K562 (cell line): ENCODE results near the gene G6PC3. TPM values are rescaled to one million over a fixed set of nuclear protein-coding genes. Genes with fewer than 3 reads are reported as not detected.

ENCODE experiments used
- ATAC-seq: fragments of 200-7000 bp; cut with Tn5 transposase; 3 replicates; pipeline ENCODE4 v1.9.1; 2020; ENCODE audit warnings: moderate library complexity
- BruUV-seq: library from RNA; stranded (reverse); fragments of 400-500 nt; replicated peaks from 2 replicates; lab custom pipeline; 2021; lab: Mats Ljungman, UMichigan
- CTCF ChIA-PET: fragments of 300-600 bp; formaldehyde crosslinking; extraction: SDS; loops from one replicate; lab custom pipeline; 2021; ENCODE audit warnings: low intra/inter-chr PET ratio; lab: Yijun Ruan, JAX
- POLR2A ChIA-PET: fragments of 300-600, 350-650 bp; sonication (Branson Sonifier 250); formaldehyde crosslinking; extraction: SDS; loops from one replicate; lab custom pipeline; 2021; ENCODE audit warnings: antibody characterized with exemption, inconsistent platforms; lab: Yijun Ruan, JAX
- DNase-seq, 4 experiments: peaks; one replicate each; pipeline versions ENCODE4 v3.0.0 to v3.0.0-alpha.2; 2011 to 2018; ENCODE audit warnings: low spot score in 3 of 4, mixed read lengths in 3 of 4; ENCODE audit errors: extremely low read depth in 1 of 4
- FAIRE-seq: peaks from 2 replicates; lab custom pipeline; 2011; peaks lifted over from hg19 to GRCh38; lab: Jason Lieb, UNC
- H2AFZ ChIP-seq: 2 replicates; pipeline ENCODE4 v1.6.0; 2011; ENCODE audit warnings: low read depth, low read length, control low read depth, inconsistent platforms
- H3K27ac ChIP-seq: fragments of 200-600 bp; 3 replicates; pipeline ENCODE4 v1.8.0; 2011; ENCODE audit warnings: low read depth, mild to moderate bottlenecking, control low read depth, inconsistent platforms, low read length, moderate library complexity, mixed read lengths; ENCODE audit errors: extremely low read depth
- H3K27me3 ChIP-seq, 2 experiments: fragments of 300-600 bp in 1 of 2; 2 replicates in 1 of 2; 3 replicates in 1 of 2; pipeline versions ENCODE4 v1.6.0 to v1.8.0; 2011; ENCODE audit warnings: inconsistent platforms in 2 of 2, low read length in 2 of 2, mild to moderate bottlenecking in 1 of 2, mixed read lengths in 1 of 2, moderate library complexity in 1 of 2; ENCODE audit not compliant: control insufficient read depth in 2 of 2, insufficient read depth in 2 of 2
- H3K36me3 ChIP-seq: fragments of 300-600 bp; 3 replicates; pipeline ENCODE4 v1.8.0; 2011; ENCODE audit warnings: mild to moderate bottlenecking, low read length, inconsistent platforms; ENCODE audit not compliant: control insufficient read depth, insufficient read depth
- H3K4me1 ChIP-seq, 2 experiments: fragments of 200-600 bp in 1 of 2; replicated peaks in 1 of 2; 2 replicates in 1 of 2; 3 replicates in 1 of 2; pipeline versions ENCODE4 v1.5.1 to v1.8.0; 2011; ENCODE audit warnings: inconsistent platforms in 2 of 2, low read length in 2 of 2, mild to moderate bottlenecking in 1 of 2, mixed read lengths in 1 of 2, moderate library complexity in 1 of 2; ENCODE audit not compliant: control insufficient read depth in 2 of 2, insufficient read depth in 2 of 2
- H3K4me2 ChIP-seq: 2 replicates; pipeline ENCODE4 v1.6.1; 2011; ENCODE audit warnings: low read length, control low read depth, inconsistent platforms, mixed read lengths; ENCODE audit not compliant: insufficient read depth
- H3K4me3 ChIP-seq: fragments of 200-600 bp; sonication (generic), shearing (Covaris generic); 2 replicates; pipeline ENCODE4 v1.5.1; 2016; ENCODE audit warnings: control low read depth, inconsistent platforms
- H3K79me2 ChIP-seq: fragments of 200-600 bp; 3 replicates; pipeline ENCODE4 v1.8.0; 2011; ENCODE audit warnings: low read length, inconsistent platforms; ENCODE audit not compliant: control insufficient read depth, insufficient read depth
- H3K9ac ChIP-seq, 2 experiments: 2 replicates each; pipeline versions ENCODE4 v1.6.0 to v1.6.1; 2011; ENCODE audit warnings: low read depth in 2 of 2, low read length in 2 of 2, control low read depth in 1 of 2, inconsistent platforms in 1 of 2, mild to moderate bottlenecking in 1 of 2, mixed read lengths in 1 of 2; ENCODE audit not compliant: insufficient read depth in 1 of 2
- H3K9me1 ChIP-seq: one replicate; pipeline ENCODE4 v1.6.0; 2011; ENCODE audit warnings: inconsistent platforms, mild to moderate bottlenecking, low read length, moderate library complexity; ENCODE audit not compliant: control insufficient read depth, insufficient read depth
- H3K9me3 ChIP-seq: replicated peaks from 2 replicates; pipeline ENCODE4 v1.5.1; 2011; ENCODE audit warnings: low read depth, low read length, inconsistent platforms; ENCODE audit not compliant: control insufficient read depth, insufficient read depth
- H4K20me1 ChIP-seq: replicated peaks from 2 replicates; pipeline ENCODE4 v1.6.1; 2011; ENCODE audit warnings: low read length, inconsistent platforms, mixed read lengths; ENCODE audit not compliant: control insufficient read depth, insufficient read depth
- GABPB1 ChIP-seq: sonication (generic); formaldehyde crosslinking; IDR thresholded peaks from 2 replicates; pipeline ENCODE4 v1.8.0; 2022; ENCODE audit warnings: mild to moderate bottlenecking, missing genetic modification reagents
- KLF13 ChIP-seq: fragments of 450-650 bp; IDR thresholded peaks from 2 replicates; pipeline ENCODE4 v1.6.1; 2016; ENCODE audit warnings: missing genetic modification characterization, low read depth, mild to moderate bottlenecking, missing compliant biosample characterization, moderate library complexity, borderline replicate concordance
- LARP7 ChIP-seq: fragments of 450-650 bp; IDR thresholded peaks from 2 replicates; pipeline ENCODE4 v1.6.1; 2016
- MTA1 ChIP-seq: fragments of 450-650 bp; IDR thresholded peaks from 2 replicates; pipeline ENCODE4 v1.6.1; 2017; ENCODE audit warnings: borderline replicate concordance
- NR4A1 ChIP-seq, 2 experiments: fragments of 250-450 bp in 1 of 2; fragments of 450-650 bp in 1 of 2; sonication (Bioruptor Pico) in 1 of 2; IDR thresholded peaks; 2 replicates each; pipeline versions ENCODE4 v1.4.0 to v1.6.1; 2016 to 2020; ENCODE audit warnings: mild to moderate bottlenecking in 2 of 2, missing compliant biosample characterization in 1 of 2, missing genetic modification characterization in 1 of 2, moderate library complexity in 1 of 2
- RHOXF2B ChIP-seq: fragments of 250-450 bp; sonication (Bioruptor Pico); conservative IDR thresholded peaks from 2 replicates; pipeline ENCODE4 v1.5.1; 2021
- TEAD2 ChIP-seq: fragments of 450-650 bp; IDR thresholded peaks from 2 replicates; pipeline ENCODE4 v1.6.1; 2016; ENCODE audit warnings: missing genetic modification characterization, control low read depth, missing compliant biosample characterization
- ZNF217 ChIP-seq: sonication (generic); formaldehyde crosslinking; IDR thresholded peaks from 2 replicates; pipeline ENCODE4 v1.8.0; 2022; ENCODE audit warnings: mild to moderate bottlenecking, missing genetic modification reagents
- ZZZ3 ChIP-seq: fragments of 450-650 bp; IDR thresholded peaks from 2 replicates; pipeline ENCODE4 v1.6.1; 2016; ENCODE audit warnings: antibody characterized with exemption, mild to moderate bottlenecking, moderate library complexity
- WGBS: fragments of 100-300 bp; shearing (Covaris generic); methylation state at CpG from one replicate; pipeline ENCODE4 v1.1.6; 2016; ENCODE audit warnings: low coverage, mixed read lengths; ENCODE audit not compliant: insufficient coverage; ENCODE audit errors: missing lambda C conversion rate; 5-methylcytosine and 5-hydroxymethylcytosine counted together
- in situ Hi-C: fragments of 300-500 bp; cut with MboI; formaldehyde crosslinking; loops from 4 replicates; pipeline ENCODE4 v1.15.0; 2018; ENCODE audit warnings: inconsistent platforms, mixed read lengths
- intact Hi-C: fragments of 100-400 bp; cut with micrococcal nuclease; formaldehyde crosslinking; loops from 2 replicates; pipeline ENCODE4 v1.14.2; 2022
- polyA plus RNA-seq, 8 experiments: library from polyadenylated mRNA; depleted of rRNA in 4 of 8; stranded (reverse) in 5 of 8; unstranded in 3 of 8; fragments of >200 nt; fragmentation: Nextera tagmentation in 2 of 8; fragmentation: Illumina TruSeq in 1 of 8; extraction: Ambion mirVana in 2 of 8; extraction: Trizol in 1 of 8; gene quantifications; 2 replicates each; pipeline versions ENCODE4 v1.2.1 to v1.2.3, GENCODE V29; 2011 to 2014; ENCODE audit warnings: inconsistent platforms in 1 of 8, missing spikeins in 1 of 8
- total RNA-seq, 7 experiments: library from RNA; depleted of rRNA in 6 of 7; stranded (reverse); fragments of >200 nt in 6 of 7; fragmentation: Illumina TruSeq in 2 of 7; extraction: Trizol in 2 of 7; gene quantifications; 2 replicates each; pipeline versions ENCODE4 v1.2.1 to v1.2.3, GENCODE V29; 2011 to 2021; ENCODE audit warnings: low replicate concordance in 1 of 7

The G6PC3 gene
- total and polyA plus RNA-seq, 9 of the 15 experiments (the other 6 are each of a cell fraction or from before 2014, with no cell fraction given): 10.4 to 57.8 (median 31.1) TPM

GRCh38 chr17:44076716-44077594 is 6.4 kb downstream of the G6PC3 start:
- H3K9ac ChIP-seq: 0 out of 4 replicates have a peak overlapping the region, but pooled peaks of 1 of the 2 experiments have one; percentile 36
- FAIRE-seq (no peak), ATAC-seq (no peak), DNase-seq (no peak)
- no peak overlapping the region for H3K4me2 ChIP-seq
- ChIA-PET CTCF (no interaction called here), POLR2A (no interaction called here)
- no TSS peak for BruUV-seq
- in situ Hi-C loops: no loop called here
- no peaks in the 10 kb centered on the region for H4K20me1 ChIP-seq
- H3K4me3 ChIP-seq: no peak overlapping the region
- WGBS: 72% methylated on average over 6 of the region's 6 CpGs
- no peaks in the 10 kb centered on the region for H3K9me1 ChIP-seq
- H3K9me3 ChIP-seq: no peaks in the 10 kb centered on the region
- H3K4me1 ChIP-seq: peaks cover 3 to 17% of the 10 kb centered on the region in 2 experiments; a peak in 4 of 5 replicates
- intact Hi-C loops: no loop called here
- no peak overlapping the region for H3K27ac ChIP-seq
- no peaks in the 10 kb centered on the region for H3K27me3 ChIP-seq
- H2AFZ ChIP-seq: no peak overlapping the region
- H3K36me3 ChIP-seq: peaks cover 41% of the 10 kb centered on the region; the same call in 2 of the 3 replicates
- peaks cover 12% of the 10 kb centered on the region for H3K79me2 ChIP-seq
- TF ChIP-seq TEAD2 (no peak), ZNF217 (no peak)

- ChIA-PET CTCF (no interaction called here), POLR2A (interaction anchor here (1.1 kb wide), 1 partner anchor 11 kb away, joined by 3 read pairs; the partner anchor contains the start of gene LSM12)
- Histone ChIP-seq H3K9me3 (no peaks in the 10 kb centered on the region), H3K27ac (no peak overlapping the region), H3K9me1 (no peaks in the 10 kb centered on the region), H3K36me3 (peaks cover 46% of the 10 kb centered on the region; the same call in 2 of the 3 replicates), H3K79me2 (peaks cover 6% of the 10 kb centered on the region; the same call in 2 of the 3 replicates), H3K4me1 (peaks cover 3 to 14% of the 10 kb centered on the region in 2 experiments; a peak in 4 of 5 replicates), H3K4me2 (no peak overlapping the region), H3K9ac (peak overlapping the region in 1 of 2 experiments; percentile 36; a peak in 1 of 4 replicates), H3K4me3 (no peak overlapping the region), H2AFZ (no peak overlapping the region), H4K20me1 (no peaks in the 10 kb centered on the region), H3K27me3 (no peaks in the 10 kb centered on the region)
- intact Hi-C loops (no loop called here), in situ Hi-C loops (no loop called here)
- TF ChIP-seq NR4A1 (CRISPR knock-in tag; IDR thresholded peaks at IDR 0.05) (no peak), NR4A1 (tag; IDR thresholded peaks at IDR 0.05) (no peak), RHOXF2B (CRISPR knock-in tag) (no peak), KLF13 (tag) (no peak), MTA1 (no peak), ZZZ3 (no peak), GABPB1 (CRISPR knock-in tag) (no peak), LARP7 (no peak)
- DNase-seq: no peak
- no peak for ATAC-seq
- no TSS peak for BruUV-seq
- FAIRE-seq: no peak
- WGBS: 38% methylated on average over 4 of the region's 4 CpGs
Observed at GRCh38 chr17:44077595-44077909, 7.0 kb downstream of the G6PC3 start.
